Retina (tissue), 1 donor: ENCODE results near the gene RIPK3.

Experiments
- DNase-seq: peaks from one replicate; pipeline ENCODE4 v3.0.0-alpha.2; 2016

RIPK3 gene

DNA sequence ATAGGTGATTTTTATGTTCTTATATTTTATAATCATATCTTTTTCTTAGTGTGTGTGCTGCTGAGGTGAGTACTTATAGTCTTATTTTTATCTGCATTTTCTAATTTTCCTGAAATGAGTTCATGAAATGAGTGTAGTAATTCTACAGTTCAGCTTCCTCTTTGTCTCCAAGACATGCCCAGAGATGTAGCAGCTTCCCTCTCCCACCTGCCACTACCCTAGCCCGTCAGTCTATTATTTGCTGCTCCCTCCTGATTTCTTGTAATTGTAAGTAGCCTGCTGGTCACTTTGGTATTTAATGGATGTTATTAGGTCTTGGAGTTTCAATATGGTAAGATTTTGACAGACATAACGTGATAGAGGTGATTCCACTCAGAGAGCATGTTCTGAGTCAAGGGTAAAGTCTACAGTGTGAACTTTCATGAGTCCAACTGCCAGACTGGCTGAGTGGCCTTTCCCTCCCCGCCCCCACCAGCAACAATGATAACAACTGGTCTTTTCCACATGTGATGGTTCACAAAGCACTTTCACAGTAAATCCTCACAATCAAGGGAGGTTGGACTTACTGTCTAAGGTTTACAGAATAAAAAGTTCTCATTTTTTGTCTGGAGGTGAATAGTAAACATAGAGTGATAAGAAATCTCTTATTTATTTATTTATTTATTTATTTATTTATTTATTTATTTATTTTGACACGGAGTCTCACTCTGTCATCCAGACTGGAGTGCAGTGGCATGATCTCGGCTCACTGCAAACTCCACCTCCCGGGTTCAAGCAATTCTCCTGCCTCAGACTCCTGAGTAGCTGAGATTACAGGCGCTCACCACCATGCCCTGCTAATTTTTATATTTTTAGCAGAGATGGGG lies 4.2 kb upstream of the RIPK3 start:
- no peak for DNase-seq

DNA sequence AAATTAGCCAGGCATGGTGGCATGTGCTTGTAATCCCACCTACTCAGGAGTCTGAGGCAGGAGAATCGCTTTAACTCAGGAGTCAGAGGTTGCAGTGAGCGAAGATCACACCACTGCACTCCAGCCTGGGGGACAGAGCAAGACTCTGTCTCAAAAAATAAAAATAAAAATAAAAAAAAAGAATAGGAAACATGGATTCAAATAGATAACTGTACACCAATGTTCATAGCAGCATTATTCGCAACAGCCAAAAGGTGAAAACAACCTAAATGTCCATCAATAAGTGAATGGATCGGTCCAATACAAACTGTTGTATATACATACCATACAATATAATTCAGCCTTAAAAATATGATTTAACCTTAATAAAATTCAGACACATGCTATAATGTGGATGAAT lies 3.1 kb upstream of the RIPK3 start:
- no peak for DNase-seq

DNA sequence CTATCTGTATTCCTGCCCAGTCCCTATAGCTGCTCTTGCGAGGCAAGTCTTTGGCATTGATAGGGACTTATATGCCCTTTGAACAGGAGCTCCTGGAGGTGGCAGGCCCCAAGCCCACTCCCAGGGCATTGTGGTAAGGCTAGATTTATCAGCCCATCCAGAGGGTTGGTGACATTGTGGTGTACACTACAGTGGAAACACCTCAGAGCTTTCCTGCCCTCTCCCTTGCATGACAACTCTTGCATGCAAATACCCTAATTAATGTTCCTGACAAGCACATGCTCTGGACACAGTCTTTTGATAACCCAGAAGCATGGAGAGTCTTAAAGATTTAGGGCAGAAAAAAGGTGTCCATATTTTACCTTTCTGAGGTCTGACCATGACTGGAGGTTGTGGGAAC lies 815 bp upstream of the RIPK3 start:
- no peak for DNase-seq

DNA sequence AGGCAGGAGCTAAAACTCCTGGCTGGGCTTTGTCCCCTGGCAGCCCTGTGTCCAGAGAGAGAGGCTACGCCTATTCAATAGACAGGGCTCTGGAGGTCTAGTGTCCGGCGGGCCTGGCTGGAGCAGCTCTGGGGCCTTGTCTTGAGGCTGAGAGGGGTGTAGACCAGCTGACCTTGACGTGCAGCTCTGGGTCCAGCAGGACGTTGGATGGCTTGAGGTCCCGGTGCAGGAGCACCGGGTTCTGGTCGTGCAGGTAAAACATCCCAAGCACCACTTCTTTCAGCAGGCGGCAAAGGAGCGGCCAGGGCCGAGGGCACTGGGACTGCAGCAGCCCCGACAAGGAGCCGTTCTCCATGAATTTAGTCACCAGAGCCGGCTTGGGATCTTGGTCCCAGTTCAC lies 948 bp downstream of the RIPK3 start:
- no peak for DNase-seq

DNA sequence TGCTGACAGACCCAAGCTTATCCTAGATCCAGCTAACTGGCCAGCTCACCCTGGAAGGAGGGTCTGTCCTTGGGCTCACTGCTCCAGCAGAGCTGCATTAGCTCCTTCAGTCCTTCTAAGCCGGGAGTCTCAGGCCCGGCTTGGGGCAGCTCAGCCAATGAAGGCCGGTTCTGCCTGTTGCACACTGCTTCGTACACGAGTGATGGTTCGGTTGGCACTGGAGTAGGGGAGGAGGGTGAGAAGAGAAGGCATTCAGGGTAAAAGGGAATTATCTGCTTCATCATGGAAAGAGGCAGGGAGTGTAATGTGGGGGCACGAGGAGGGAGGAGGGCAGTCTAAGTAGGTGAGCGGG lies 2.0 kb downstream of the RIPK3 start:
- DNase-seq, result no peak

DNA sequence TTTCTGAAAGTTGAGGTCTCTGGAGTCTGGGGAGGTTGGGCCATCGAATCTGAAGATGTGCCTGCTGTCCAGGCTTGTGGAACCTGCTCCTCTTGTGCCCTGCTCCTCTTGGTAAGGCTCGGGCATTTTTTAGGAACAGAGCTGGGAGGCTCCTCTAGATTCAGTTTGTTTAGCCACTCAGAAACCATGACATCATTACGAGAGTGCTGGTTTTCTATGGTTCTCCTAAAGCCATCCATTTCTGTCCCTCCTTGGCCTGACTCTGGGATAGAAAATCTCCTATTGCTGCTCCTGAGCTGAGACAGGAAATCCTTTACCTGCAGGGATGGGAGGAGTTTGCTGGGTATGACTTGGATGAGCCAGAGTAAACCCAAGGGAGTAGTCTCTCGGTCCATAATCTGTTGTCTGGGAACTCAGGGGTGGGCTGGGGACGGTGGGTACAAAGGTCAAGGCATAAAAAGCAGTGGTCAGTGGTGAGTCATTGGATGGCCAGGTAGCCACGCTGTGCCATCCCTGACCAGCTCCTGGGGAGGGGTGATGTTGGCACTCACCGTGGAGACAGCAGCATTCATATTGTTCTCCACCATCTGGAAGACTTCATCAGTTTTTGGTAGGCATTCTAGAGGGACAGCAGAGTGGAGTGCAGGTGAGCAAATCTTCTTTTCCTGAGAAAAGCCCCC lies 2.5 kb downstream of the RIPK3 start:
- no peak for DNase-seq

DNA sequence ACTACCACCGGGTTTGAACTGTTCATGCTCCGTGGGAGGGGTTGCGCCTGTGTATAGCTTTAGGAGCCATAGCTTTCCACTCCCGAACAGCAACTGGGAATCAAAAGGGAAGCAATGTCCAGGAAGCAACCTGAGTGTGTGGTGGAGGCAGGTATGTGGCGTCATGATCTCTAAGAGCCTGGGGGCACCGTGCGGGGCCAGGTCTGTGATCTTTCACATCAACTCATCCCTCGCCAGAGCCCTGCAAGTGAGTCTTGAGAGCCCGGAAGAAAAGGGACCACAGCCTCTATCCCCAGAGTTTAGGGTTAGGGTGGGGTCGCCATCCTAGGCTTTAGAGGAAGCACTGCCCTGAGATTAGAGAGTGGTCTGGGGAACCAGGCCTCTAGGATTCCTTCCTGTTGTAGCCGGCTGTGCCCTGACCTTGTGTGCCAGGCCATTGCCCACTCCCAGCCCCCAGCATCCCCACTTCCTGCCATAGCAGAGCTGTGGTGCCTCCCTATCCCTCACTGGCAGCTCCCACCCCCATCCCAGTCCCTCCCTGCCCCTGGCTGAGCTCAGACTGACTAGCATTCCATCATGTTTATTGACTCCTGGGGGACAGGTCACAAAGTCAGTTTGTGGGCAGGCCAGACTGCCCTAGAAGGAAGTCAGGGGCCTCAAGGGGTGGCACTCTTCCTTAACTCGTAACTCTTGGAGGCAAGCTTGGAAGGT lies 4.2 kb downstream of the RIPK3 start:
- no peak for DNase-seq

DNA sequence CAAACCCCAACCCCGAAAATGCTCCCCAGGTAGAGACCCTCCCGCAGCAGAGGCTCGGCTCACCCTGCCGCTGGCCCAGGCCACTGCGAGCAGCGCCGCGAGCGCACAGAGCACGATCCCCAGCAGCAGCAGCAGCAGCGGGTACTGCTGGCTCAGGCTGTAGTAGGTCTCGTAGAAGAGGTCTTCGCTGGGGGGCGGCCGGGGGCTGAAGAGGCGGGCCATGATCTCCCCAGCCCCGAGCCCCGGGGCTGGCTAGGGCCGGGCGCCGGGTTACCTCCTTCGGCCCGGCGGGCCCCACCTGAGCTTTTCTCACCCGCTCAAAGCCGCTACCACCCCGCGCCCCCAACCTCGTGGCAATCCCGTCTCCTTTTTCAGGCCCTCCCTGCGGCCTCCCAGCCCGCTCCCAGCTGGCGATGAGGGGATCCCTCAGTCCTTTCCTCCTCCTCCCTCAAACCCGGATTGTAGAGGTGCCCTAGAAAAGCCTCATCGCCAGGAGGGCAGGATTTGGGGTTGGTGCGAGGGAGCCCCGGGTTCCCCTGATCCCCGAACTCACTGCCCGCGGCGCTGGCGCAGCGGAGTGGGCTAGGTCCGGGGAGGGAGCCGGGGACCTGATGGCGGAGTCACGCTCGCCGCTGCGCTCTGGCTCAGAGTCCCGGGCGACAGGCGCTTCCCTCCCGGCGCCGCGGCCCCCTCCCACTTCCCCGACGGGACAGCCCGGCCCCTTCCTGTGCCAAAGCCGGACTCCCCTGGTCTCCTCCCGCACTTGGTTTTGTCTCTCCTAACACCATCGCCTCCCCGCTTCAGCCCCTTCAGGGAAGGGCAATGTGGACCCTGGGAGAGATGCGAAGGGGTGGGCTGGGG lies 5.1 kb downstream of the RIPK3 start, which contains the start of gene ADCY4:
Gene ADCY4 (minus strand): TSS at position 641 of the 861 bp plus-strand sequence. CDS start 419 bp downstream, at position 222.
- DNase-seq, result peak; percentile 63

DNA sequence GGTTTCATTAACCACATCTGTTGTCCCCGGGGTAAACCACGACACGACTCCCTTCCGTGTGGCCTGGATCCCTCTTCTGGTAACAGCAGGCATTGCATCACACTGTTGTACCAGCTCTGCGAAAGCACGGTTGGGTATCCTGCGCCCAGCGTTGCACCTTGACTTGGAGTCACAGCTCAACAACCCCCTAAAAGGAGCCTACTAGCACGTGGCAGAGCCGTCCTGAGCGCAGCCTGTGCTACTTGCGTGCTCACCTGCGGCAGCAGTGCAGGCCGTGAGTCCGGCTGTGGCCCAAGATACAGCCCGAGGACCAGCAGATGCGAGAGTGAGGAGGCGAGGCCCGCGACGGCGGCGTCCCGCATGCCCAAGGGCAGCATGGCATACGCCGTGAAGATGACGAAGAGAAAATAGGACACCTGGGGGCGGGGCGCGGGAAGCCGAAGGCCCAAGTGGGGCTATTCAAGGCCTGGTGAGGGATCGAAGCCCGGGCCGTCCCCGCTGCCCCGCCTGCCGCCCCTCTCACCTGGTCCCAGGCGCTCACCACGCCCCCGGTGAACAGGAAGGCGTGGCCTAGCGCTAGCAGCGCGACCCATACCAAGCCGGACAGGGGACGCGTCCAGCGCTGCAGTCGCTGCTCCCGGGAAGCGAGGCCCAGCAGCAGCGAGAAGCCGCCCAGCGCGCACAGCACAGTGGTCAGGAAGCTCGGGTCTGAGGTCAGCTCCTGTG lies 7.4 kb downstream of the RIPK3 start:
- DNase-seq, result peak; percentile 85

DNA sequence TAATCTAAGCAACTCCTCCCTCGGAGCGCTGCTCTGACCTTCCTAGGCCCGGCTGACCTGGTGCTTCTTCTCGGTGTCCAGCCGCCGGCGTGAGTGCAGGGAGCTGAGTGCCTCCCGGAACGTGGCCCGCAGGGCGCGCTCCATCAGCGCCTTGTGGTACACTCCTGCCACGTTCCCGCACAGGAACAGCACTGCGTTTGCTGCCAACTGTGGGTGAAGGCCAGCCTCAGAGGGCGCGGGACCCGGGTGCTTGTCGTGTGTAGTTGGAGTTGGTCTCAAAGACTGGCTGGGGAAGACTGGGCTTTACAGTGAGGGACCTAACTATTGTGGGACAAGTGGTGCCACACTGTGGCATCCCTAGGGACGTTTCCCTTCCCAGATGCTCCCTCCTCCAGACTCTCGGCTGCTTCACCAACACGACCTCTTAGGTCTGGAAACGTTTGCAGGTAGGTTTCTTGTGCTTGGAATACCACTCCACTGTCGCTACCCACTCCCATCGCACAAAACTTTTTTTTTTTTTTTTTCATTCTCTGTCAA lies 8.0 kb downstream of the RIPK3 start:
- no peak for DNase-seq

DNA sequence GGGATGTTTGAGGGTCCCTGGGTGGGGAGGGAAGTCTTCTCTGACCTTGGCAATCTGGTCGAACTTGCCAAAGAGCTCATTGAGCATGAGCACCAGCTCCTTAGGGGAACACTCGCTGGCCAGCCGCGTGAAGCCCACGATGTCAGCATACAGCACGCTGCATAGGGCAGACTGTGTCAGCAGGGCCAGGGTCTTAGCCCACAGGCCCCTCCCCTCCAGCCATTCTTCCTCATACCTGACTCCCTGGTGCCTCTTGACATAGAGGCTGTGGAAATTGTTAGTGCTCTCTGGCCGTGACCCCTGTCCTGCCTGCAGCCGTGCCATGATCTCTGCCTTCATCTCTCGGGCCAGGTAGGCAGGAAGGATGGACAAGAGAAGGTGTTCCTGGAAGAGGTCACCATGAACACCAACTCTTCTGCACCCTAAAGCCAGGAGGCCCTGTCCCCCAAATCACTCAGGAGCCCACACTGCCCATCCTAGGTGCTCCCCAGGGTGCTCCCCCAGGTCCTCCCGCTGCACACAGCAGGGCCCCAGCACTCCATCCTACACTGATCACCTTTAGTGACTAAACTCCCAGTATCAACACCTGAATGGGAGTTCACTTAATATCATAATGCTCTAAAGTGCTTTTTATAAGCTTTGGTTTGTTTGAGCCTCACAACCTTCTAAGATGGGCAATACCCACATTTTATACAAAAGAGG lies 8.7 kb downstream of the RIPK3 start:
- no peak for DNase-seq

DNA sequence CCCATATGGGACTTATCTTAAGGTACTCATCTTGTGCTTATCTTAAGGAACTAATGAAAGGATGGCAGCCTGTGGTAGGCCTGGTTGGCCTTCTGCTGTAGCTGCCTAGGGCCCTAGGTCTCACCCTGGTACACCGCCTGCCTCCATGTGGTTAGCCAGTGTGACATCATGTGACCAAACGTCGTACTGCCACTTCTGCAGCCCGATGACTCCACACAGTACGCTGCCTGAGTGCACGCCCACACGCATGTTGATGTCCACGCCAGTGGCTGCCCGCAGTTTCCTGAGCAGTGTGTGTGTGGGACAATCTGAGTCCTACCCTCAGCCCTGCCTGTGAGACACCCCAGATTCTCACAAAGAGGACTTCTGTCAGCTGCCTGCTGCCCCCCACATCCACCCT lies 10.1 kb downstream of the RIPK3 start:
- DNase-seq, result no peak

DNA sequence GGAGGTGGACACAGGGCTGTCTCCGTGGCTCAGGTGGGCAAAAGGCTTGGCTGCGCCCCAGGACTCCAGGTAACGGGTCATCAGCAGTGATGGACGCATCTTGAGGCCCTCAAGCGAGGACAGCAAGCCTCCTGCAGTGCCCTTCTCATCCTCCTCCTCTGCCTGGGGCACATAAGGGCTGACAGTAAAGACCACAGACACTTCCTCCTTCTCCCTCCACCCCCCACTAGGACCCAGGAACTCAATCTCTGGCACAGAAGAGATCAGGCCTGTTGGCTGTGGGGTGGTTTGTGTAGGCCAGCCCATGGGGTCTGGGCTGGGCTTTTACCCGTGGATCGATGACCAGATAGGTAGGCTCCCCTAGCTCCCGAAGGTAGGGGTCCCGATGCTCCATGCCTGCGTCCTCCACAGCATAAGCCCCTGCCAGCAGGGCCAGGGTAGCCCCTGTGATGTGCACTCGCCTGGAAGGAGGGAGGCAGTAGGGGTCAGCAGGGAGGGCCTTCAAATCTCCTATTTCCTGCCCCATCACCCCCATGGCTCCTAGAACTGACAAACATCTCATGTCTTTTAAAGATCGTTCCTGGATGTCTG lies 10.6 kb downstream of the RIPK3 start:
- DNase-seq, result no peak

DNA sequence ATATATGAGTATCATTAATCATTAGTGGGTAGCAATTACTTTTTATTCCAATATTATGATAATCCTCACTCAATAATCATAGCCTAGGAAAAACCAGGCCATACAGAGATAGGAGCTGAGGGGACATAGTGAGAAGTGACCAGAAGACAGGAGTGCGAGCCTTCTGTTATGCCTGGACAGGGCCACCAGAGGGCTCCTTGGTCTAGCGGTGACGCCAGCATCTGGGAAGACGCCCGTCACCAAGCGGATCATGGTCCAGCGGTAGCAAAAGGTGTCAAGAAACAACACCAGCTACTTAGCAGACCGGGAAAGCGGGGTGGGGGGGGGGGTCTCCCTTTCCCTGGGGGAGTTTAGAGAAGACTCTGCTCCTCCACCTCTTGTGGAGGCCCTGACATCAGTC lies 11.9 kb downstream of the RIPK3 start:
- DNase-seq, result peak; percentile 47

DNA sequence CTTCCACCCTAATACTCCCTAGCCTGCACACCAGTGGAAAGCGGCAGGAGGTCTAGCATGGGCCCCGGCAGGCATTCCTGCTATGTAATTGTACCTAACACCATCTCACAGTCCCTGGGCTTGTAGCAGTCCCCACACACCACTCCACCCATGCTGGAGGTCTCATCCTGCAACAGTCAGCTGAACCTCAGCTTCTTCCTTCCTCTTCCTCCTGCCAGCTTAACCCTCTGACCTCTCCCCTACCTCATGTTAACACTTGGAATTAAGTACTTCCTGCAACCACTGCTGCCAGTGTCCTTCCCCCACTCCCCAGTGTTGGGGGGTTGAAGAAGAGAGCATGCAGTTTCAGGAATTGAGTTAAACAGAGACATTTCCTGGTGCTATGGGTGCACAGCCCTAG lies 12.5 kb downstream of the RIPK3 start:
- DNase-seq, result no peak

DNA sequence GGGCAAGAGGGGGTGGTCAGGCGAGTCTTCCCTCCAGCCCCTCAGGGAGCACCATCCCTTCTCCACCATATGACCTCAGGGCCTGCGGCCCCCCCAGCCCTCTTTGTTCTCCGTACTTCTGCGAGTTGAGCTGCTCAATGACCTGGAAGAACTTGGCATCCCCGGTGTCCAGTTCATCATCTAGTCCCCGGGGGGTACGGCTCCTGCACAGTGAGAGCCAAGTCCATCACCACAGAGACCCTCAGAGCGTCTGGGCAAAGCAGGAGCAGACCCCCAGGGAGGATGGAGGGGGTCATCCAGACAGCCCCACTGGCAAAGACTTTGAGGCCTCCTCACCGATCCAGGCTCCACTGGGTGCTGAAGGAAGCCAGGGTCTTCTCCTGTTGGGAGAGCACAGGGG lies 13.8 kb downstream of the RIPK3 start:
- no peak for DNase-seq

DNA sequence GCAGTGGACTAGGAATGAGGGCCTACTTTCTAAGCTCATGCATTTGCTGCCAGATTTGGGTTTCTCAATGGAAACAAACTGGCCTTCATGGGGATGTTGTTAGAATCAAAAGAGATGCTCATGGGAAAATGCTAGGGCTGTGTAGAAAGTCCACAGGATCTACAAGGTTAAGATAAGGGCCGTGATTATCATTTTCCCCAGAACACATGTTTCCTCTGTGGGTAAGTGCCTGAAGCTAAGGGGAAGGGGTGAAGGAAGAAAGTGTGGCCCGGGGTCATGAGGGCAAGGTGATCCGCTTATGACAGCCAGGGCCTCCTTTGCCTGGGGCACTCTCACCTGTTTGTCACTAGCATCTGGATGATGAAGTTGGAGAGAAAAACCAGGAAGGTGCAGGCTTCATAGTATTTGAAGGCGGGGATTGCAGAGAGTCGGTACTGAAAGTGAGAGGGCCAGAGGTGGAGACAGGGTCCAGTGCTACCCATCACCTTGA lies 14.7 kb downstream of the RIPK3 start:
- no peak for DNase-seq

DNA sequence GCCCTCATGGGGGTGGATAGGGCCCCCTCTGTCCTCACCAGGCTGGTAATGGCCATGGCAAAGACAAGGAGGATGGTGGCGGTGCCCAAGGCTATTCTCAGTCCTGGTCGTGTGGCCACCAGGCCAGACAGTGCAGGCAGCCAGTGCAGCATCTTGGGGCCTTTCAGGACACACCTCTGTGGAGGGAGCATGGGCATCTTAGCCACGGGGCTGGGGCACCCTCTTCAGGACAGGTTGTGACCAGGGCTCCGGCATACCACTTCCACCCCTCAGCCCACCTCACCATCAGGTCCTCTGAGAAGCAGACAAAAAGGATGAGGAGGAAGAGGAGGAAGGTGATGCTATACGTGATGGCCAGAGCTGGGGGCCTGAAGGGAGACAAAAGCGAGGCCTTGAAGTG lies 15.8 kb downstream of the RIPK3 start:
- no peak for DNase-seq

DNA sequence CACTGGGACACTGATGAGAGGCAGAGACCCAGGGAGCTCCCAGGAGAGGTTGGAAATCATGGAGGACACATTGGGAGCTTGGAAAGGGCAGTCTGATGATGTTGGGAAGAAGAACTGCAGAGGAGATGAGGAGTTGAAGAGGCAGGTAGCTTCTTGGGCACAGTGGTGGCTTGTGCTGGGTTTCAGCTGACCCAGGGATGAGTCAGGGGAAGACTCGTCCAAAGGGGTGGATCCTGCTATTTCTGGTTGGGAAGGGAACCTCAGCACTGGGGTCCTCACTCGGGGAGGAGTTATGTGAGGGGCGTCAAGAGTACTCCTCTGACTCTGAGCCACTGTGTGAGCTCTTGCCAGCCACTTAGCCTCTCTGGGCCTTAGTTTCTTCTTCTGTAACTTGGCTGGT lies 16.4 kb downstream of the RIPK3 start:
- DNase-seq, result no peak

DNA sequence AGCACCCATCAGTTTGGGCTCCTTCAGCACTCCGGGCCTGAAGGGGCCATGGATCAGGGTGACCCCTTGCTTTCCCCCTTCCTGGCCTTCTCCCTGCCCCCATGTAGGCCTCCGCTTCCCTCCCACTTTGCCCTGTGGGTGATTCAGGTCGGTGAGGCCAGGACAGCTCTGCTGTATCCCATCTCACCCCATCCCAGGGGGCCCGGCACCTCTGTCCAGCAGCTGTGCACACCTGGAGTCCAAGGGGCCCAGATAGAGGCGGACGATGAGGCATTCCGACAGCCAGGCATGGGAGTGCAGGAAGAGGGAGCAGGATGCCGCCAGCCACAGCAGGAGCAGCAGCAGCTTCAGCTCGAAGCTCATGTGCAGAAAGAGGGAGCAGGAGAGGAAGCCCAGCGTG lies 17.1 kb downstream of the RIPK3 start:
- no peak for DNase-seq
